NCI-H1417 (cell line): ENCODE measurements around the gene GRB2.
"Not testable (repeated sequence)": the region's sequence is repeated elsewhere in the genome, so short reads cannot be mapped to it uniquely, and the experiment has no call there.

Experiments
- DNase-seq, 3 experiments: peaks; one replicate each; lab custom pipeline; 2025; lab: John Stamatoyannopoulos, UW

GRB2 gene

DNA sequence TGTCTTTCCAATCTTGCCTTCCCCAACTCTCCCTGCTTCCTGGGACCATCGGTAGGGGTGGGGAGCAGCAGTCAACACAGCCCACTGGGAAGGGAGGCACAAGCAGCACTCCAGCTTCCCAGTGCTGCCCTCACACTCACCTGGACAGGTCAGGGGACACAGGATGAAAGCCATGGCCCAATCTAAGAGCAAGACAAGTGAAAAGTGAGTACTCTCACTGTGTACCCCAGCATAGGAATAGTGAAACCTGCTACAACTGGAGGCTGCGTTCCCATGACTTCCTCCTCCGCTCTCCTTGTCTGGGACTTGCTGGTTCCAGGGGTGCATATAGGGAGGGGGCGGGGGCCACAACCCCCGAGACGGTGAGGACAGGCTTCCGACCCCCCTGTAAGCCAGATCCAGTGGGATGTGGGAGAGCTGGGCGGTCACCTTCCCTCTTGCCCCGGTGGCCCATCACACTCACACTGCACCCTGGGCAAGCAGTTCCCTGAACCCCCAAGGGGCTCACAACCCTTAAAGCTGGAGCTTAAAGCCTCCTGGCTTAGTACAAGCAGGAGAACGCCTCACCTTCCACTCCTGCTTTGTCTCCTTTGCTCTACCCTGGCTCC lies 86.8 kb downstream of the GRB2 start:
- no peak for DNase-seq

DNA sequence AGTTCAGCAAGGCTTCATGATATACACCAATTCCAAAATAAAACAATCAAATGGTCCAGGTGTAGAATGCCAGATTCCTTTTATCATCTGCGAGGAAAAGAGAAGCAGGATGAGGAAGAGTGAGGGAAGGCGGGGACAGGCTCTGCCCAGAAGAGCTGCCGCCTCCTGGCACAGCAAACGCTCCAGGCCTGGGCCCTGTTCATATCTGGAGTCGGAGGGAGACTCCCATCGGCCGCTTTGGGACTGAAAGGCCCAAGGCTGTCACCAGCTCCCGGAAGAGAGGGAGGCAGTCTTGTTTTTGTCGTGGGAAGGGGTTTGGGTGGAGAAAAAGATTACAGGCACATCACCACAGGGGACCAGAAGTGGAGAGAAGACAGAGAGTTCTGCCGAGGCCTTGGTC lies 87.3 kb downstream of the GRB2 start:
- no peak for DNase-seq

DNA sequence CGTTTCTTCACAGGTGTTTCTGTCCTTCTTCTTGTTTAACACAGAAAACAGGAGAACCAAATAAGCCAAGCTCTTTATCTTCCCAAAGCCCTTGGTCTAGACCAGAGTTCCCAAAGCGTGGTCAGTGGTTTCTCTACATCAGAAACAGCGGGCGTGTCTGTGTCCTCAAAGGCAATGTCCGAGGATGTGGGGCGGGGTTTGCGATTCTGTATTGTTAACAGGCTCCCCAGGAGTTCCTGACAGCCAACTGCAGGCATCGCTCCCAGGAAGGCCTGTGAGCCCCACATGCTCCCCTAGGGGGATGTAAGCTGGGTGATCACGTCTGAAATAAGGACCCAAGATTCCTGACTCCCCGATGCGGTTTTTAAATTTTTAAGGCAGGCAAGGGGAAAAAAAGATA lies 87.8 kb downstream of the GRB2 start:
- DNase-seq: no peak

GRCh38 chr17:75316253-75316652 lies 89.2 kb downstream of the GRB2 start:
- no peak for DNase-seq

DNA sequence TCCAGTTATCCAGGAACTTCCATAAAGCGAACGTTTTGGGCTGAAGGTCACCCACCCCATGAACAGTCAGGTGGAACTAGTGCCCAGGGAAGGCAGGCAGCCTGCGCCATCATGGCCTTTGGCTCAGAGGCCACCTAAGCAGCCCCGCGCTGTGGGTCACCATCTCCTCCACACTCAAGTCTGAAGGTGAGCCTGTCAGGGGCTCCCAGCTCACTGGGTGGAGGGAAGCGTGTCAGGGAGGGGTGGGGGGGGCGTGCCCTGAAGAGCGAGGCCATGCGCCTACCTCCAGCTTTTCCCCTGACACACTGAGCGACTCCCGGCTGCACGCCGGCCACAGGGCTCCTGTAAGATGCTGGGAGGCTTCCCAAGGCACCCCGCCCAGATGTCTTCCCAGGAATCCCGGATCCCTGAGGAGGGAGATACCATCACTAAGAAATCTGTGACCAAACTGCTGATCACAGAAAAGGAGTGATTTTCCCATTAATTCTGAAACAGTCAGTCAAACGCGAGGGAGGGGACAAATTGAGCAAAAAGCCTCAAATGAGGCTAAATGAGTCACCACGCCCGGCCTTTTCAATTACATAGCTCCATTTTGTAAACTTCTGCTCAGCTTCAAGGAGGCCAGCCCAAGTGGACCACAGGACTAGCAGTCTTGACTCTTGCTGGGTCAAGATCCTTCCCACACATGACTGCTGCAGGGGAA lies 89.8 kb downstream of the GRB2 start:
- DNase-seq: no peak

- no peak for DNase-seq
These were observed 91.4 kb downstream of the GRB2 start for GRCh38 chr17:75313941-75314551.

- no peak for DNase-seq
These were observed 96.5 kb downstream of the GRB2 start for GRCh38 chr17:75308732-75309629.

GRCh38 chr17:75307957-75308731 lies 97.3 kb downstream of the GRB2 start:
- DNase-seq: no peak

GRCh38 chr17:75301502-75302206 lies 103.8 kb downstream of the GRB2 start:
- DNase-seq: no peak

DNA sequence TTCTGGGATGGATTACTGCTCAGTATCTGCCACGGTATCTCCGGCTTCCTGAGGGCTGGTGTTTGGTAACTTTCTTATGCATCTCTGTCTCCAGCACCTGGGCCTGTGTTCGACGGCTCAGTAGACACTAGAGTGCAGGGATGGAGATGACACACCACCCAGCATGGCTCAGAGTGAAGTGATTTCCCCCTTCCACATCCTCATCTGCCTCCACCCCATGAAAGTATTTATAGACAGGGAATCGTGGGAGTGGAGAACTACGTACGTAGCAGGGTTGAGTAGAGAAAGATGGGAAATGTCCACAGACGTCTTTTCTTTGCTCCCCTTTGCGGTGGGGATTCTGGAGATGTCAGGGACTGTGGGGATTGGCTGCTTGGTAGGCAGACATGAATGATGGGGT lies 104.4 kb downstream of the GRB2 start:
- DNase-seq: no peak

DNA sequence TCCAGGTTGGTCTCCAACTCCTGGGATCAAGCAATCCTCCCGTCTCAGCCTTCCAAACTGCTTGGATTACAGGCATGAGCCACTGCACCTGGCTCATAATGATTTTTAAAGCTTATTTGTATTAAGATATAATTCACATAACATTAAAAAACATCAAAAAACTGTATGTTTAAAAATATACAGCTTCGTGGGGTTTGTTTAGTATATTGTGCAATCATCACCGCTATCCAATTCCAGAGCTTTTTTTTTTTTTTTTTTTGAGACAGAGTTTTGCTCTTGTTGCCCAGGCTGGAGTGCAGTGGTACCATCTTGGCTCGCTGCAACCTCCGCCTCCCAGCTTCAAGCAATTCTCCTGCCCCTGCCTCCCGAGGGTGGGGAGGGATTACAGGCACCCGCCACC lies 105.2 kb downstream of the GRB2 start:
- no peak for DNase-seq

- DNase-seq: no peak
These were observed 110.0 kb downstream of the GRB2 start for GRCh38 chr17:75295201-75296158.

- not testable (repeated sequence) for DNase-seq
These were observed 112.5 kb downstream of the GRB2 start for GRCh38 chr17:75292810-75293448.

DNA sequence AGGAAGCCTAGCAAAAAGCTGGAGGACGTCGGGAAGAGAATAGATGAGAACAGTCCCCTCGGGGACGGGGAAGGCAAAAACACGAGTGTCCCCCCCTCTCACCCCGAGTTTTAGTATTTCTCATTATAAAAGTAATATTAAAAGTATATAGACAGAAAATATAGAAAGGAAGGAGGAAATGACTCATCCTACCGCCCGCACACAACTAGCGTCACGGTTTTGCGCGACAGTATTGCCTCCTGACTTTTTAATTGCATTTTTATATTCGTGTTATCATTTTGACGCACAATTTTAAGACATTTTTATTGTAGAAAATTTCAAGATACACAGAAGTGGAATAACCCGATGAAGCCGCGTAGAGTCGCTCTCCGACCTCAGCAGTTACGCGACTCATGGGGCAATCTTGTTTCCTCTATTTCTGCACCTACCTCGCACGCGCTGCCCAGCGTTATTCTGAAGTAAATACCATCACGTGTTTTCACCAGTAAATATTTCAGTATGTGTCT lies 115.6 kb downstream of the GRB2 start:
- DNase-seq: peak in 2 of 3 experiments; percentile 51 to 63

GRCh38 chr17:75289115-75289831 lies 116.2 kb downstream of the GRB2 start, which contains the start of gene SLC25A19:
TSS of gene SLC25A19 (minus strand) at chr17:75289433. CDS start at chr17:75286764, 2,669 bp downstream.
- DNase-seq: peak; percentile 96 to 98 (median 97)

DNA sequence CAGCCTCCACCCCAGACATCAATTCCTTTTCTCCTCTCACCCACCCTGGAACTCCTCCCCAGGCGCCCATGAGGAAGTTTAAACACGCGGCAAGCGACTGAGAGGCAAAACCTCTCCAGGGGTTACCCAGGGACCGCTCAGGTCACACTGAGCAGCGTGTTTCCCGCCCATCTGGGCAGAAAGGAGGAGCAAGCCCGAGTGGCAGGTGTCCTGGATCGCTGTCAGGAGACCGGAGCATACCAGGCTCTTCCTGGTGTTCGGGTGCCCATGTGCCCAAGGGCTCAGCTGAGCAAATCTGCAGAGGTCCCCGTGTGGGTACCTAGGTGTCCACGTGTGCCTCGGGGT lies 116.7 kb downstream of the GRB2 start:
- peak; percentile 71 to 90 (median 88) for DNase-seq

DNA sequence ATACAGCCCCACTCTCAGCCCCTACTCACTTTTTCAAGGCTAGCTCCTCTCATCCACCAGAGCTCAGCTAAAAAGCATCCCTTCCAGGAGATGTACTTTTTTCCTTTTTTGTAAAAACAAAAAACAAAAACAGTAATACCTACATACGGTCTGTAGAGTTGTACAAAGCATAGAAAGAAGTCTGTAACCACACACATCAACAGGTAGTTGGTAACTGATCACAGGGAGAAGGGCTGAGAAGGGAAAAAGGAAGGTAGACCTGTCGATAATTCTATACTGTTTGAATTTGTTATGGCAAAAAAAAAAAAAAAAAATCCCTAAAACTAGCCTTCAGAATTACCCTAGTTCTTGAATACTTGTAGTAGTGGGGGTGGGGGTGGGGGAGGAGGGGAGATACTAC lies 117.1 kb downstream of the GRB2 start:
- DNase-seq: no peak

DNA sequence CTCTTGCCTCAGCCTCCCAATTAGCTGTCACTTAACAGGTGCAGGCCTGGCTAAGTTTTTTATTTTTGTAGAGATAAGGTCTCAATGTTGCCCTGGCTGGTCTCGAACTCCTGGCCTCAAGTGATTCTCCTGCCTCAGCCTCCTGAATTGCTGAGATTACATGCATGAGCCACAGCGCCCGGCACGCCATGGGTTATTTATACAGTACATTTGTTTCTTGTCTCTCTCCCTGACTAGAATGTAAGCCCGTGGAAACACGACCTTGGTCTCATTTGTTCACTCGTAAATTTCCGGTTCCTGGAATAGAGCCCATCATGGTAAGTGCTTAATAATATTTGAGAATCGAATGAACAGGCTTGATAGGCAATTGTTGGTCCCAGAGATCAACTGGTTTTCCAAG lies 118.3 kb downstream of the GRB2 start:
- DNase-seq: no peak
